Cardiac muscle cell (in vitro differentiated cells and primary cell): ENCODE data around the gene MPZL2. TPM values are rescaled to one million over a fixed set of nuclear protein-coding genes. Genes with fewer than 3 reads are reported as not detected.

Experiments used
- DNase-seq, 2 donors: peaks; one replicate each; pipeline versions ENCODE4 v3.0.0 to v3.0.0-alpha.2; 2010 to 2017; ENCODE audit warnings: low read depth in 1 of 2, low spot score in 1 of 2
- H3K27ac ChIP-seq: fragments of 200-600 bp; sonication (generic); 2 replicates; pipeline ENCODE4 v1.5.1; 2016
- H3K27me3 ChIP-seq: fragments of 200-600 bp; sonication (generic); 2 replicates; pipeline ENCODE4 v1.6.0; 2016; ENCODE audit warnings: control low read depth
- H3K36me3 ChIP-seq: fragments of 200-600 bp; sonication (generic); 2 replicates; pipeline ENCODE4 v1.5.1; 2016; ENCODE audit warnings: control low read depth
- H3K4me1 ChIP-seq: fragments of 200-600 bp; sonication (generic); 2 replicates; pipeline ENCODE4 v1.8.1; 2017; ENCODE audit warnings: low read depth, mild to moderate bottlenecking, mixed run types
- H3K4me3 ChIP-seq: fragments of 200-600 bp; sonication (generic); 2 replicates; pipeline ENCODE4 v1.5.1; 2016; ENCODE audit warnings: mild to moderate bottlenecking
- H3K9me3 ChIP-seq: fragments of 200-600 bp; sonication (generic); 2 replicates; pipeline ENCODE4 v1.5.1; 2017; ENCODE audit warnings: low read depth, mild to moderate bottlenecking, control low read depth
- CTCF ChIP-seq: IDR thresholded peaks from 2 replicates; pipeline ENCODE4 v1.5.1; 2012; ENCODE audit warnings: low read depth, mild to moderate bottlenecking, low read length
- polyA plus RNA-seq: library from polyadenylated mRNA; unstranded; fragments of >200 nt; fragmentation: Nextera tagmentation; extraction: Ambion mirVana; gene quantifications from 2 replicates; pipeline ENCODE4 v1.2.1, GENCODE V29; 2016
- total RNA-seq: library from RNA; depleted of rRNA; stranded (reverse); fragments of >200 nt; gene quantifications from 2 replicates; pipeline ENCODE4 v1.2.3, GENCODE V29; 2016

The MPZL2 gene
- total and polyA plus RNA-seq, 2 experiments from 2014 or later: 0.13 TPM; not detected in 1

GRCh38 chr11:118212781-118213191 lies 51.3 kb downstream of the MPZL2 start:
- TF ChIP-seq CTCF: no peak
- H3K36me3 ChIP-seq: no peaks in the 10 kb centered on the region
- no peak for DNase-seq
- H3K9me3 ChIP-seq: no peaks in the 10 kb centered on the region
- peaks cover 9% of the 10 kb centered on the region for H3K27me3 ChIP-seq
- H3K27ac ChIP-seq: no peak overlapping the region
- no peaks in the 10 kb centered on the region for H3K4me1 ChIP-seq
- H3K4me3 ChIP-seq: no peak overlapping the region

- H3K9me3 ChIP-seq: no peaks in the 10 kb centered on the region
- H3K27ac ChIP-seq: no peak overlapping the region
- no peak for TF ChIP-seq CTCF
- DNase-seq: peak in 1 of 2 donors; percentile 53
- H3K36me3 ChIP-seq: no peaks in the 10 kb centered on the region
- H3K4me3 ChIP-seq: no peak overlapping the region
- no peaks in the 10 kb centered on the region for H3K4me1 ChIP-seq
- peaks cover 13% of the 10 kb centered on the region for H3K27me3 ChIP-seq
These were observed 51.9 kb downstream of the MPZL2 start for GRCh38 chr11:118212131-118212725.

GRCh38 chr11:118211006-118211405 lies 53.1 kb downstream of the MPZL2 start:
- Histone ChIP-seq H3K27ac (no peak overlapping the region), H3K36me3 (no peaks in the 10 kb centered on the region), H3K9me3 (no peaks in the 10 kb centered on the region), H3K27me3 (peaks cover 26% of the 10 kb centered on the region), H3K4me3 (no peak overlapping the region), H3K4me1 (no peaks in the 10 kb centered on the region)
- TF ChIP-seq CTCF: no peak
- peak in 1 of 2 donors; percentile 62 for DNase-seq

- H3K36me3 ChIP-seq: no peaks in the 10 kb centered on the region
- H3K4me3 ChIP-seq: no peak overlapping the region
- no peak for DNase-seq
- H3K9me3 ChIP-seq: no peaks in the 10 kb centered on the region
- no peak overlapping the region for H3K27ac ChIP-seq
- no peak for TF ChIP-seq CTCF
- H3K27me3 ChIP-seq: peaks cover 32% of the 10 kb centered on the region
- H3K4me1 ChIP-seq: no peaks in the 10 kb centered on the region
These were observed 53.8 kb downstream of the MPZL2 start for GRCh38 chr11:118210323-118210722.

- Histone ChIP-seq H3K27ac (no peak overlapping the region), H3K27me3 (peaks cover 39% of the 10 kb centered on the region), H3K9me3 (no peaks in the 10 kb centered on the region)
These were observed 55.1 kb downstream of the MPZL2 start for GRCh38 chr11:118209033-118209432.

More at GRCh38 chr11:118209033-118209432, 55.1 kb downstream of the MPZL2 start:
- Histone ChIP-seq H3K36me3 (no peaks in the 10 kb centered on the region), H3K4me1 (no peaks in the 10 kb centered on the region), H3K4me3 (no peak overlapping the region)
- no peak for TF ChIP-seq CTCF
- no peak for DNase-seq
